ENCODE measurements around the gene DPY19L3.
"Not testable (repeated sequence)": the region's sequence is repeated elsewhere in the genome, so short reads cannot be mapped to it uniquely, and the experiment has no call there.

DPY19L3 gene

DNA sequence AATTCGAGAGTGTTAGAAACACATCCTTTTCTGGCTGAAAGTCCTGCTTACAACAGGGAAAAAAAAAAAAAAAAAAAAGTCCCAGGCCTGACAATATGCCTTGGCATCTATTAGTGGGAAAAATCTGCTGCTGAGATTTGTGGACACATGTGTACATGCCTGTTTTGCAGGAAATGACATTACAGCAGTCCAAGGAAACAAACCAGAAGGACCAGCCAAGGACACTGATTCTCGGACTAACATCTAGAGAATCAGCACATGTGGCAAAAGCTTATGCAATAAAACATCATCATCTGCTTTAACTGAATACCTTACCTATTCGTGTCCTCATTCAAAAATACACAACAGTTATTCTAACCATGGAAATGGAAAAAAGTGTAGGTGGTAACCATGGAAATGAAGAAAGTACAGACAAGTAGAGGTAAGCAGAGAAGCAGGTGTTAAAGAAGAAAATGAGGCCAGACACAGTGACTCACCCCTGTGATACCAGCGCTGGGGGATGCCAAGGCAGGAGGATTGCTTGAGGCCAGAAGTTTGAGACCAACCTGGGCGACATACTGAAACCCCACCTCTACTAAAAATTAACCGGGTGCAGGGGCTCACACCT is 9.4 kb upstream of the DPY19L3 start:
- DNase-seq (ENCODE audit: low read depth in 3 of 3, low spot score in 1 of 3), result no peak

DNA sequence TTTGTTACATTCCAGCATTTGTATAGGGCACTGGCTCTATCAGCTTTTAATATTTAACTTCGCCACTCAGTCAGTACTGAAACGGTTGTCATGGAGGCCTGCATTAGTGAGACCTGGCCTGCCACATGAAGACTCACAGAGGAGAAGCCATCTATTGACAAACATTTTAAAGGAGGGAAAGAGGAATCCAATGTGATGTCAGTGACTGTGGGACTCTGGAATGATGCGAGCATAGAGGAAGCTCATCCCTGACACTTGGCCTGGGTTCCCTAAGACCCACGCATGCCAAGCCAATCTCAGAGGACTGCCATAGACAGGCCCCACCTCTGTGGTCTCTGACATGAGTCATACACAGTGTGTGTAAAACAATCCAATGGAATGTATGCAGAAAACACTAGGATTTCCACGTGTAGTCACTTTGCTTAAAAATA is 7.9 kb upstream of the DPY19L3 start:
- DNase-seq (ENCODE audit: low read depth in 3 of 3, low spot score in 1 of 3), result no peak

DNA sequence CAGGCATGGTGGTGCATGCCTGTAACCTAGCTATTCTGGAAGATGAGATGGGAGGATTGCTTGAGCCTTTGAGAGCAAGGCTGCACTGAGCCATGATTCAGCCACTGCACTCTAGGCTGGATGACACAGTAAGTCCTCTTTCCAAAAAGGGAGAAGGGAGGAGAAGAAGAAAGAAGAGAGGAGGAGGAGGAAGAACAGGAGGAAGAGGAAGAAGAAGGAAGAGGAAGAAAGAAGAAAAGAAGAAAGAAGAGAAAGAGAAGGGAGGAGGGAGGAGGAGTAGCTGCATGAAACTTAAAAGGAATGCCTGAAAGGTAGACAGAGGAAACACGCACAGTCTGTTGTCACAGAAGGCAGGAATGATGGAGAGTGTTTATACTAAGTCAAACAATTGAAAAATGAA is 3.6 kb upstream of the DPY19L3 start:
- DNase-seq (ENCODE audit: low read depth in 3 of 3, low spot score in 1 of 3), result no peak

DNA sequence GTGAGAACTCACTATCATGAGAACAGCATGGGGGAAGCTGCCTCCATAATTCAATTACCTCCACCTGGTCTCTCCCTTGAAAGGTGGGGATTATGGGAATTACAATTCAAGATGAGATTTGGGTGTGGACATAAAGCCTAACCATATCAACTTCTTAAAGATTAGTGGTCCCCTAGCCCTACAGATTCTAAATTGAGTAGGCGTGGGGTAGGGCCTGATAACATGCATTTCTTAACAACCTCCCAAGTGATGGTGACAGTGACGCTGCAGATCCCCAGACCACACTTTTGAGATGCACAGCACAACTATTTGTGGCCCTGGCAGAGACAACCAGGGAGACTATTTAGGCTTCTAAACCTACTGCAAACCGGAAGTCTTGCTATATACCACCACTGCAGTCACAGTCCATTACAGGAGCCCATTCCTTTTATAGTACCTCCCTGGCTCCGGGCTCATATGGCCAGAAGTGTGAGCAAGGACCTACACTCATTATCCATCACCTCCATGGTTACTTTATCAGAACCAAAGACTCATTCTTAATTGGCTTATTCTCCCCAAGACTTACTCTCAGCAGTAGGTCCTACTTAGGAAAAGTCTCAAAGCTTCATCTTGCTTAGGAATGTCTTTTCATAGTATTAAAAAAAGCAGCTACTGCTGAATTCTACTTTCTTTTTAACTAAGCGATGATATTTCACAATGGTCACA is 2.1 kb upstream of the DPY19L3 start:
- DNase-seq (ENCODE audit: low read depth in 3 of 3, low spot score in 1 of 3), result no peak

DNA sequence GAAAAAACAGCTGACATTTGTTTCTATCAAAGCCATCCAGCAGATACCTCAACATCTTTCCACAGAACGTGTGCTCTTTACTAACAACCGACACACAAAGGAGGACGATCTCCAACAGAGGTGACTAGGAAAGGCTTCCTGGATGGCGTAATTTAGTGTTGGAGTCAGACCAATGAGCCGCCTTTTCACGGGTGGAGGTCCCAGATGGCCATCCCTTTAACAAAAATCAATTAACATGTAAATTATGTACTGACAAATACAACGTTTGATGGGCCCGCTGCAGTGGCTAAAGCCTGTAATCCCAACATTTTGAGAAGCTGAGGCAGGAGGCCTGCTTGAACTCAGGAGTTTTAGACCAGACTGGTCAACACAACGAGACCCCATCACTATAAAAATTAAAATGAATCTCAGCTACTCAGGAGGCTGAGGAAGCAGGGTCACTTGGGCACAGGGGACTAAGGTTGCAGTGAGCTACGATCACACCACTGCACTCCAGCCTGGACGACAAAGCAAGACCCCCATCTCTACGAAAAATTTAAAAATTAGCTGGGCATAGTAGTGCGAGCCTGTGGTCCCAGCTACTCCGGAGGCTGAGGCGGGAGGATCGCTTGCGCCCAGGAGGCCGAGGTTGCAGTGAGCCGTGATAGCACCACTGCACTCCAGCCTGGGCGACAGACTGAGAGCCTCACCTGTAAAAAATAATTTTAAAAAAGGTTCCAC is 1.2 kb upstream of the DPY19L3 start:
- no peak for DNase-seq (ENCODE audit: low read depth in 3 of 3, low spot score in 1 of 3)

DNA sequence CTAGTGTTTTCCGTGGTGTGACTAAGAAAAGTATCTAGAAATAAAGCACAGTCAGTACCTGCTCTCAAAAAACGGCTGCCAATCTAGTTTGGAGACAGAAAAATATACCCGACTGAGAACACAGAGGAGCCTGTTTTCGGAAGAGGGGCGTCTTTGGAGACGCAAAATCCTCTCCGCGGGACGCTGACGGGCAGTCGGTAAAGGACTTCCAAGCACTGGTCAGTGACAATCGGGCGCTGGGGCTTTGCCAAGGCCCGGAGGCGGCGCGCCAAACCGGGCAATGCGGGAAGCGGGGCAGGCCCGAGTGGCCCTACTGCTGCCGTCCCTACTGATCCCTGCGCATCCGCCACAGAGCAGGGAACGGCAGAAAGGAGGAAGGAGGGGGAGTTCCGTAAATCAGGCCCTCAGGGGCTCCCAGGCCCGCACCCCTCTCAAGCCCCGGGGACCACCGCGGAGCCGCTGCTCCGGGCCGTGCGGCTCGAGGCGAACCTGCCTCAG is 588 bp upstream of the DPY19L3 start:
- DNase-seq (ENCODE audit: low read depth in 3 of 3, low spot score in 1 of 3), result peak in 1 of 3 donors; percentile 0

DNA sequence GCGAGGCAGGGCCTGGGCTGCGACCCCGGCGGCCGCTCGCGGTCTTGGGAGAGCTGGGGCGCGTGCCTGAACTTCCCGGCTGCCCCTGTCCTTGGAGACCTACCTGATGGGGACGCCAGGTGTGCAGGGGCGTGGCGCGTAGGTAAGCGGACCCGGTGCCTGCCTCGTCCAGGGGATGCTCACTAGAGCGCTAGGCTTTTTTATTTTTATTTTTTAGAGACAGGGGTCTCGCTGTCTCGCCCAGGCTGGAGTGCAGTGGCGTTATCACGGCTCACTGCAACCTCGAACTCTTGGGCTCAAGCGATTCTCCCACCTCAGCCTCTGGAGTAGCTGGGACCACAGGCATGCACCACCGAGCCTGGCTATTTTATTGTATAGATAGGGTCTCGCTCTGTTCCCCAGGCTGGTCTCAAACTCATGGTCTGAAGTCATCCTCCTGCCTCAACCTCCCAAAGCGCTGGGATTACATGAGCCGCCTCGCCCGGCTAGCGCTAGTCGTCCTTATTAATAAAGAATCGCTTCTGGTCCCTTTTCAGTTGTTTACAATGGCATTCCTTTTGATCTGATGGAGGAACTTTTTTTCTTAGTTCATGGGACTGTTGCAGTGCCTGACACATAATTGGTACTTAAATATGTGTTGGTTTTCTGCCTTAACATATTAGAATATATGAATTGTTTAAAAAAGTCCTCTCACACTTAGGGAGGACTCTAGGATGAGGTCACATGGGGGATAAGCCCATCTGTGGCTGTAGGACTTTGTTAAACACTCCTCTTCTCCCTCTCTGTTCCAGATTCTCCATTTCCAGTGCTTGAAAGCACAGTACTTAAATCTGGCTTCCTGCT is 812 bp downstream of the DPY19L3 start:
- no peak for DNase-seq (ENCODE audit: low read depth in 3 of 3, low spot score in 1 of 3)

DNA sequence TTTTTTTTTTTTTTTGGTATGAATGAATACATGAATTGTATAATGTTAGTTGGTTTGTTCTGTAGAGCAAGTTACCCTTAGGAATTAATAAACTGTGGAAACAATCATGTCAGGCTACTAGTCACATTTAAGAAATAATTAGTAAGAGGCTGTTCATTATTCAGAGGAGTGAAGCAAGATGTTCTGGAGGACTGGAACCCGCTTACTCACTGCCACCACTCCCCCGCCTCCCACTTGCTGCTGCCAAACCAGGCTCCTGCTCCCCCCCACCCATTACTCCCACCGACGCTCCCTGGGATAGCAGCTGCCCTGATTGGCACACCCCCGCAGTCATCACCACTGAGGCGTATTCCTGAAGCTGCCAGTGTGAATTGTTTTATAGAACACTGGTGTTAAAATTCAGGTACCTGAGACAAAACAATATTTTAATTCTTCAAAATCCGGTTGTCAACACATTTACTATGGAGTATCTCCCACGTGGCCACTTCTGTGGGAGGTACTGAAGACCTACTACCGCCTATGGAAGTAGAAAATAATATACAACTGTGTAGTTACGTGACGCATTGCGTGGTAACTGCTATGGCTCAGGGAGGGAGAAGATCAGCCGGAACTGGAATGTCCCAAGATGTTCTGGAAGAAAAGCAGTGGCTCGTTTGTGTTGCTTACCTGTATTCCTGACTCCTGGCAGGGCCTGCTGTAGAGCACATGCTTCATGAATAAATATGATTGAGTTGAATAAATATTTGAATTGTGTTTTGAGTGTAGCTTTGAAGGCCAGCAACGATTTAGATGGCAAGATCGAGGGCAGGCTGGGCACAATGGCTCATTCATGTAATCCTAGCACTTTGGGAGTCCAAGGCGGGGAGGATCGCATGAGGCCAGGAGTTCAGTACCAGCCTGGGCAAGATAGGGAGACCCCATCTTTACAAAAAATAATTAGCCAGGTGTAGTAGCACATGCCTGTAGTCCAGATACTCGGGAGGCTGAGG is 1.7 kb downstream of the DPY19L3 start:
- DNase-seq (ENCODE audit: low read depth in 3 of 3, low spot score in 1 of 3), result no peak

DNA sequence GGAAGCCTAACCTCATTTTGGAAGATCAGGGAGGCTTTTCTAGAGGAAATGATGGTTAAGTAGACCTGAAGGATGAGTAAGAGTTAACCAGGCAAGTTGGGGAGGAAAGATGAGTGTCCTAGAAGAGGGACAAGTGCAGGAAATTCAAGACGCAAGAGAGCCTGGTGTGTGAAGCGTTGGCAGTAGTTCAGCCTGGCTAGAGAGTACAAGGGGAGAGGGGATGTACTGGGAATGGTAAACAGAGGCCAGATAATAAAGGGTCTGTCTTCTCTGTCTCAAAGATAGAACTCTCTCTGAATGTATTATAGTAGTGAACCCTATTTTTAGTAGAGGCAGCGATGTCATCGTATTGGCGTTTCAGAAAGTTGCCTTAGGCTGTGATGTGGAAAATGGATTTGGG is 9.7 kb downstream of the DPY19L3 start:
- DNase-seq (ENCODE audit: low read depth in 3 of 3, low spot score in 1 of 3), result no peak

DNA sequence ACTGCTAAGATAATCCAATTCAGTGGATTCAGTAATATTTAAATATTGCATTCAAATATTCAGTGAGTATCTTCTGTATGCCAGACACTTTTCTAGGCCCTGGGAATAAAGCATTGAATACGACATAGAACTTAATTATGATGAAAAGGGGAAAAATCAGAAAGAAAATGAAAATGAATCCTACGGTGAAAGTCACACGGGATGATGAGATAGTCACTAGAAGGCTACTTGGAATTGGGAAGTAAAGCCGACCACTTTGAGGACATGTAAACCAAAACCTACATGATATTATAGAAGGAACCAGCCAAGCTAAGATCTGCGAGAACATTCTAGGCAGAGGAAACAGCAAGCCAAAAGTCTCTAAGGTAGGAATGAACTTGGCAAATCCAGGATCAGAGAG is 10.1 kb downstream of the DPY19L3 start:
- DNase-seq (ENCODE audit: low read depth in 3 of 3, low spot score in 1 of 3), result no peak

DNA sequence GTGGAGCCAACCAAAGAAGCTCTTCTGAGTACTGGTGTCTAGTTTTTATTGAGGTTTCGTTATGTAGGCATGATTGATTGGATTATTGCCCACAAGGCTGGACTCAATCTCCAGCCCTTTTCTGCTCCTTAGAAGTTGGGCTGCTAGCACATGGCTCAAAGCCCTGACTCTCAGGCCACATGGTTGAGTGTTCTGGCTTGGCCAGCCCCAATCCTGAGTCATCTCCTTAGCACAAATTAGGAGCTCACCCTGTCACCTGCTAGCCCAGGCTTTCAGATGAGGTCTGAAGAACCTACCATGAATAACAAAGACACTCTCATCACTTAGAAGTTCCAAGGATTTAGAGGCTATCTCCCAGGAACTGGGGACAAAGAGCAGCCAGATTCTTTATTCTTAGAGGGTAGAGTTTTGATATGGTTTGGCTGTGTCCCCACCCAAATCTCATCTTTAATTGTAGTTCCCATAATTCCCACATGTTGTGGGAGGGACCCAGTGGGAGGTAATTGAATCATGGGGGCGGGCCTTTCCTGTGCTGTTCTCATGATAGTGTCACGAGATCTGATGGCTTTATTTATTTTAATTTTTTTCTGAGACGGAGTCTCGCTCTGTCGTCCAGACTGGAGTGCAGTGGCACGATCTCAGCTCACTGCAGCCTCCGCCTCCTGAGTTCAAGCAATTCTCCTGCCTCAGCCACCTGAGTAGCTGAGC is 11.3 kb downstream of the DPY19L3 start:
- no peak for DNase-seq (ENCODE audit: low read depth in 3 of 3, low spot score in 1 of 3)

DNA sequence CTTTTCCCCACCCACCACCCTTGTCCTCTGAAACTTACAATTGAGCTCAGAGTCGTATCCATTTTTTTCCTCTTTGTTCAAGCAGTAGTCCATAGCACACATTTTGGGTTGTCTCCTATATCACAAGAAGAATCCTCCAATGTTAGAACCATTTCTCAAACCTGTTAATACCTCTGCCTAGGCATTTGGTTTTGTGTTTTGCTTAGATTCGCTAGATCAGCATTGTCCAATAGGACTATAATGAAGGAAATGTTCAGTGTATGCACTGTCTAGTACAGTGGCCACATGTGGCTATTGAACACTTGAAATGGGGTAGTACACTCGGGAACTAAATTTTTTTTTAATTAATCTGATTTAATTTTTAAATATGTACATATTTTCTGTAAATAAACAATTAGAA is 12.6 kb downstream of the DPY19L3 start:
- DNase-seq (ENCODE audit: low read depth in 3 of 3, low spot score in 1 of 3), result no peak

DNA sequence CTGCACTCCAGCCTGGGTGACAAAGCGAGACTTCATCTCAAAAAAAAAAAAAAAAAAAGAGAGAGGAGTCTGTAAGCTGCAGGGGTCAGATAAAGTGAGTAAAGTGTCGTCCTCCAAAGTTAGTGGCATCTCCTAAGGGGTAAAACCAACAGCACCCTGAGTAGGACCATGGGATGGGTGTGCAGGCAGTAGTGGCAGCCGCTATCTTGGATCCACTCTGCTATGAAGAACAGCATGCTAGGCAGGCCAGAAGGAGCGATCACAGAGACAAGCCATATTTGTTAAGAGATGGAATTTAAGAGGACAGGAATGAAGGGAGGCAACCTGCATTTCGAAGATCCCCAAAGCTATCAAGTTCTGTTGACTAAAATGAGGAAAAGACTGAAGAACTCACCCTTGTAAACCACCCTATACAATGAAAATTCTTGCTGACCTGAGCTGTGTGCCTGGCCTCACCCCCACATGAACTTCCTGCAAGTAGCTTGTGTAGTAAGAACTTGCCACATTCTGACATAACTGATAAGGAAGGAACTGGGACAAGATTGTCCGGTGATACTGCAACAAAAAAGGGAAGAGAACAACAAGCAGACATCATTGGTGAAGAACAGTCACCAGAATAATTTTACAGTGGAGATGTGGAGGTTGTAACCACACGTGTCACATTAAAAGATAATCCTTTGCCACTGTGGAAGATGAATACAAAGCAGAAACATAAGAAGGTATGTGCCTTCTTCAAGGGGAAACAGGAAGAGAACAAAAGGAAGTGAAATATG is 16.2 kb downstream of the DPY19L3 start:
- no peak for DNase-seq (ENCODE audit: low read depth in 3 of 3, low spot score in 1 of 3)

DNA sequence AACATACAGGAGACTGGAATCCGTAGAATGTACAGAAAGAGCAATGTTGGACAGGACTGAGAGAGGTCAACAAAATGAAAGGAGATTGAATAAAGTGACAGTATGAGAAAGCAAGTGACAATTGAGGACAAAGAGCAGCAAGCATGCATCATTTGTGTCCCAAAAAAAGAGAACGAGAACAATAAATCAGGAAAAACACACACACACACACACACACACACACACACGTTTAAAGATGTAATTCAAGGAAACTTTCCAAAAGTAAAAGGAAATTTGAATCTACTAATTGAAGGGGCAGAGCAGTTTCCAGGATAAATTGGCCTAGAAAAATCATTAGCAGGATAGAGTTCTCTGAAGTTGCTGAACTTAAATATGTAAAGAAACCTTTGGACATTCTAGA is 16.9 kb downstream of the DPY19L3 start:
- no peak for DNase-seq (ENCODE audit: low read depth in 3 of 3, low spot score in 1 of 3)

DNA sequence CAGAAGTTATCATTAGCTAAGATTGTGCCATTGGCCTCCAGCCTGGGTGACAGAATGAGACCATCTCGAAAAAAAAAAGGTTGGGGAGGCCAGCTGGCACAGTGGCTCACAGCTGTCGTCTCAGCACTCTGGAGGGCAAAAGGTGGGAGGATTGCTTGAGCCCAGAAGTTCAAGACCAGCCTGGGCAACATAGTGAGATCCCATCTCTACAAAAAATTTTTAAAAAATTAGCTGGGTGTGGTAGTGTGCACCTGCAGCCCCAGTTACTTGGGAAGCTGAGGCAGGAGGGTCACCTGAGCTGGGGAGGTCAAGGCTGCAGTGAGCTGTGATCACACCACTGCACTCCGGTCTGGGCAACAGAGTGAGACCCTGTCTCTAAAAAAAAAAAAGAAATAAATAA is 18.4 kb downstream of the DPY19L3 start:
- DNase-seq (ENCODE audit: low read depth in 3 of 3, low spot score in 1 of 3), result not testable (repeated sequence)

DNA sequence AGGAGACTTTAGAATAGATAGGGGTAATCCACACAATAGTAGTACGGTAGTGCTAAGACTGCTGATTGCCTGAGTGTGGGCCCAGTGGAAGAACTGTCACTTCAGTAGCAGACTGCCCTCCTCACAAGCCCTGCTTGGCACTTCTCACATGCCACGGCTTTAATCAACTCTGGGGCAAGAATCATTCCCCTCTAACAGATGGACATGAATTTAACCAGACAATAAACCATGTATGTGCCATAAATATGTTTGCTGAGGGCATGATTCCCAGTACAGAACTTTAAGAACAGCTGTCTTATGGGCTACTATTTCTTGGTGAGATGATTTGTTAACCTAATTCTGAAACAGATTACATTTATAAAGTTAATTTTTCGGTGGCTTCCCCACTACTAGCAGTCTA is 22.0 kb downstream of the DPY19L3 start:
- DNase-seq (ENCODE audit: low read depth in 3 of 3, low spot score in 1 of 3), result no peak

DNA sequence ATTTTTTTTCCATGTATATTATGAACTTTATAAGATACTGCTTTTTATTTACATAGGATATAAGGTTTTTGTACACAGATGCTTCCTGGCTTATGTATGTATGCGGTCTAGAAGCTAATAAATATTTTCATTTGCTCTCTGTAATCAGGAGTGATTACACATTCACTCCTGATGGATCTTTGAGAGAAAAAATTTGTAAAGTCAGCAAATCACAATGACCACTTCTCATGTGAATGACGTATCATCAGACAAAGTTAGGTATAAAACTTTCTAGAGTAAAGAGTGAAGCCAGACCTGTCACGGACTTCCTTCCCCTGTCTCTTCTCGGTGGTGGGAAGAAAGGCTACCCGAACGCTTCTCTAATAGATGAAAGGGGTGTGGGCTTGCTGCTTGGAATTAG is 31.1 kb downstream of the DPY19L3 start:
- no peak for DNase-seq (ENCODE audit: low read depth in 3 of 3, low spot score in 1 of 3)

DNA sequence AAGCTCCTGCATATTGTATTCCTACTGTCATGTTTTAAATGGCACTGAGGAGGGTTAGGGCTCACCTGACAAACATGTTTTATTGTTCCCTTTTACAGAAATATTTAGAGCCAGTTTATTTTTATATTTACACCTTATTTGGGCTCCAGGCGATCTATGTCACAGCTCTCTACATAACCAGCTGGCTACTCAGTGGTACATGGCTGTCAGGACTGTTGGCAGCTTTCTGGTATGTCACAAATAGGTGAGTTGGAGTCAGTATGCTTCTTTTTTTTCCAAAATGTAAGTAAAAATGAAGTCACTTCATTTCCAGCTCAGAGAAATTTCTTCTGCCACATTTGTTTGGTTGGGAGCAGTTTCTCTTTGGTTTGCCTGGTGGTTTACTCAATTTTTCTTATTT is 31.5 kb downstream of the DPY19L3 start:
- no peak for DNase-seq (ENCODE audit: low read depth in 3 of 3, low spot score in 1 of 3)

DNA sequence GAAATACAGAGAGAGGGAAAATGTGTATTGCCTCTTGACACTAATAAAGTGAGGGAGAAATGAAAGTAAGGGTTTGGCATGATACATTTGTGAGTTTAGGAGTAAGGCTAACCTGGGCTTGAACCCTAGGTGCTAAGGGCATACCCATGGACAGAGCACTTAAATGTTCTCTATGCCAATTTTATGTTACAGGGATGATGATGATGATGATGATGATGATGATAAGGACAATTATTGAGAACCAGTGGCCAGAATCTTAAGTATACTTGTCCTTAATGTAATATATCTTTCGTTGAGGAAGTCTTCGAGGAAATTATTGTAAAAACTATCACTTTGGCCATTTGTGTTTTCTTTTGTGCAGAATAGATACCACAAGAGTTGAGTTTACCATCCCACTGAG is 33.2 kb downstream of the DPY19L3 start:
- DNase-seq (ENCODE audit: low read depth in 3 of 3, low spot score in 1 of 3), result no peak
